Colonic mucosa (tissue), 4 donors: Measurements from ENCODE around the gene PLXND1. TPM values are rescaled to one million over a fixed set of nuclear protein-coding genes. Genes with fewer than 3 reads are reported as not detected.

Source experiments
- DNase-seq: peaks from one replicate; pipeline ENCODE4 v3.0.0-alpha.2; 2020
- H3K27ac ChIP-seq: fragments of 200-600 bp; one replicate; pipeline ENCODE4 v1.8.0; 2021
- H3K27me3 ChIP-seq: fragments of 200-600 bp; one replicate; pipeline ENCODE4 v1.8.0; 2021
- H3K36me3 ChIP-seq: fragments of 200-600 bp; one replicate; pipeline ENCODE4 v1.8.0; 2021
- H3K4me1 ChIP-seq: fragments of 200-600 bp; one replicate; pipeline ENCODE4 v1.8.0; 2021; ENCODE audit warnings: mild to moderate bottlenecking
- H3K4me3 ChIP-seq: fragments of 200-600 bp; one replicate; pipeline ENCODE4 v1.8.0; 2021
- H3K9ac ChIP-seq, 2 donors: one replicate each; pipeline ENCODE4 v1.7.0; 2013; ENCODE audit warnings: control low read depth in 2 of 2, low read depth in 2 of 2, low read length in 2 of 2
- H3K9me3 ChIP-seq: fragments of 200-600 bp; one replicate; pipeline ENCODE4 v1.8.0; 2021
- CTCF ChIP-seq: fragments of 200-600 bp; IDR thresholded peaks from one replicate; pipeline ENCODE4 v1.8.0; 2022; ENCODE audit warnings: antibody characterized with exemption, mild to moderate bottlenecking
- intact Hi-C: fragments of 100-400 bp; cut with DNase I; formaldehyde crosslinking; loops from one replicate; pipeline ENCODE4 v1.14.1; 2022
- total RNA-seq, 2 donors: library from RNA; stranded (reverse); fragmentation: NEBNext Ultra II Directional in 1 of 2; extraction: Animal tissue kit (Norgen Biotek cat#: 25700) in 1 of 2; gene quantifications; one replicate each; pipeline ENCODE4 v1.2.1, GENCODE V29; 2021
- donor health status: healthy.
- donor health status: DM: no; HTN: no; CAD: no.
- donor health status: DM: no; HTN: no; CAD: no.

PLXND1 gene
- total RNA-seq, 2 donors from 2014 or later: 25.6 to 26.7 TPM

GRCh38 chr3:129582799-129583198 lies 23.7 kb downstream of the PLXND1 start:
- Histone ChIP-seq H3K27ac (no peak overlapping the region), H3K9me3 (no peaks in the 10 kb centered on the region), H3K36me3 (no peaks in the 10 kb centered on the region), H3K27me3 (no peaks in the 10 kb centered on the region), H3K9ac (no peak overlapping the region), H3K4me3 (no peak overlapping the region), H3K4me1 (no peaks in the 10 kb centered on the region)
- intact Hi-C loops: no loop called here
- no peak for DNase-seq
- TF ChIP-seq CTCF: no peak

GRCh38 chr3:129581623-129582022 lies 24.9 kb downstream of the PLXND1 start:
- intact Hi-C loops: no loop called here
- no peaks in the 10 kb centered on the region for H3K9me3 ChIP-seq

GRCh38 chr3:129579991-129580390 lies 26.5 kb downstream of the PLXND1 start:
- no peaks in the 10 kb centered on the region for H3K9me3 ChIP-seq
- H3K4me1 ChIP-seq: peaks cover 5% of the 10 kb centered on the region
- no peaks in the 10 kb centered on the region for H3K27me3 ChIP-seq
- no peak for TF ChIP-seq CTCF
- no peak overlapping the region for H3K4me3 ChIP-seq
- no peaks in the 10 kb centered on the region for H3K36me3 ChIP-seq
- no peak overlapping the region for H3K9ac ChIP-seq
- no peak overlapping the region for H3K27ac ChIP-seq
- intact Hi-C loops: no loop called here
- DNase-seq: no peak

More at GRCh38 chr3:129581623-129582022, 24.9 kb downstream of the PLXND1 start:
- H3K36me3 ChIP-seq: no peaks in the 10 kb centered on the region
- H3K27me3 ChIP-seq: no peaks in the 10 kb centered on the region
- H3K9ac ChIP-seq: no peak overlapping the region
- H3K4me1 ChIP-seq: no peaks in the 10 kb centered on the region
- no peak overlapping the region for H3K4me3 ChIP-seq
- no peak for TF ChIP-seq CTCF
- no peak for DNase-seq
- H3K27ac ChIP-seq: no peak overlapping the region

GRCh38 chr3:129577925-129578786 lies 28.3 kb downstream of the PLXND1 start:
- intact Hi-C loops: no loop called here
- Histone ChIP-seq H3K27me3 (no peaks in the 10 kb centered on the region), H3K4me3 (no peak overlapping the region), H3K36me3 (no peaks in the 10 kb centered on the region), H3K27ac (no peak overlapping the region), H3K9me3 (no peaks in the 10 kb centered on the region), H3K4me1 (peaks cover 5% of the 10 kb centered on the region), H3K9ac (no peak overlapping the region)
- TF ChIP-seq CTCF: no peak
- no peak for DNase-seq

- Histone ChIP-seq H3K36me3 (no peaks in the 10 kb centered on the region), H3K9ac (no peak overlapping the region)
Measured at GRCh38 chr3:129577366-129577765, 29.1 kb downstream of the PLXND1 start.

More at GRCh38 chr3:129577366-129577765, 29.1 kb downstream of the PLXND1 start:
- intact Hi-C loops: no loop called here
- TF ChIP-seq CTCF: no peak
- peak overlapping the region; percentile 53 for H3K27ac ChIP-seq
- peaks cover 5% of the 10 kb centered on the region for H3K4me1 ChIP-seq
- no peak overlapping the region for H3K4me3 ChIP-seq
- no peaks in the 10 kb centered on the region for H3K27me3 ChIP-seq
- DNase-seq: peak; percentile 57
- no peaks in the 10 kb centered on the region for H3K9me3 ChIP-seq
